ENCODE results near the gene COL6A2.
"Not testable (repeated sequence)": the region's sequence is repeated elsewhere in the genome, so short reads cannot be mapped to it uniquely, and the experiment has no call there.

COL6A2 gene

GRCh38 chr21:46165098-46165497, 67.2 kb downstream of the COL6A2 start:
- no peak overlapping the region for H4K12ac ChIP-seq (ENCODE audit: low read depth, low read length)
- no peak overlapping the region for H3K4me3 ChIP-seq (ENCODE audit: low read depth, low read length)
- no peak overlapping the region for H4K91ac ChIP-seq (ENCODE audit: low read depth, low read length)
- H3K79me1 ChIP-seq (ENCODE audit: low read length) = no peaks in the 10 kb centered on the region
- H3K79me2 ChIP-seq (ENCODE audit: control insufficient read depth, insufficient read depth, low read length, poor library complexity) = no peaks in the 10 kb centered on the region
- H4K8ac ChIP-seq (ENCODE audit: low read depth, low read length) = no peak overlapping the region
- H3K27me3 ChIP-seq (ENCODE audit: insufficient read depth, low read length) = no peaks in the 10 kb centered on the region
- no peak overlapping the region for H2BK120ac ChIP-seq (ENCODE audit: insufficient read depth, low read length, poor library complexity)
- no peak overlapping the region for H3K14ac ChIP-seq (ENCODE audit: low read length)
- H3K4ac ChIP-seq (ENCODE audit: low read depth, low read length) = no peak overlapping the region
- peaks cover 9% of the 10 kb centered on the region for H3K9me3 ChIP-seq (ENCODE audit: insufficient read depth, low read depth, low read length)
- no peaks in the 10 kb centered on the region for H3K4me1 ChIP-seq (ENCODE audit: control insufficient read depth in 1 of 2, insufficient read depth in 2 of 2, low read length in 2 of 2)
- H3K36me3 ChIP-seq (ENCODE audit: control insufficient read depth in 1 of 2, insufficient read depth in 2 of 2, low read length in 2 of 2) = peaks cover 10 to 11% of the 10 kb centered on the region in 2 experiments
- no peak overlapping the region for H2BK5ac ChIP-seq (ENCODE audit: low read depth, low read length, poor library complexity)
- no peak overlapping the region for H2AK5ac ChIP-seq (ENCODE audit: low read length)
- no peak overlapping the region for H3K27ac ChIP-seq (ENCODE audit: low read depth, low read length)
- DNase-seq = no peak
- H3K18ac ChIP-seq (ENCODE audit: low read length) = no peak overlapping the region
- no peak overlapping the region for H3K23ac ChIP-seq (ENCODE audit: low read length)
- no peak overlapping the region for H3K9ac ChIP-seq (ENCODE audit: low read length)
- no peak overlapping the region for H3K4me2 ChIP-seq (ENCODE audit: low read length)
- H2AFZ ChIP-seq (ENCODE audit: insufficient read depth, low read length, poor library complexity) = no peak overlapping the region
- H2BK12ac ChIP-seq (ENCODE audit: low read length) = no peak overlapping the region

DNA sequence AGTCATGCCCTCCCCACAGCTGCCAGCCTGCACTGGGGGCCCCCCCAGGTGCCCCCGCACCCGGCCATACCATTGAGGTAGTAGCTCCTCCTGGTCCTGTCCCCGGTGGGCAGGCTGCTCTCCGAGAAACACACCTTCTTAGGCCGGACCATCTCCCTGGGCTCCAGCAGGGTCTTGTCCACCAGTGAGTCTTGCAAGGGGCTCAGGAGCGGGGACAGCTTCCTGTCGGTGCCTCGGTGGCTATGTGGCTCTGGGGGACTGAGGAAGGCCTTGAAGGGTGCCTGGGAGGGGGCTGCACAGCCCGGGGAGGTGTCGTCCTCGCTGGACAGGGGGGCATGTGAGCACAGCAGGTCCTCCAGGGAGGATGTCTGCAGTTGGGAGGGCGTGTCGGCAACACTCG, 70.3 kb downstream of the COL6A2 start:
- H3K4ac ChIP-seq (ENCODE audit: low read depth, low read length) = no peak overlapping the region
- H3K79me2 ChIP-seq (ENCODE audit: control insufficient read depth, insufficient read depth, low read length, poor library complexity) = no peaks in the 10 kb centered on the region
- no peak overlapping the region for H3K4me3 ChIP-seq (ENCODE audit: low read depth, low read length)
- H4K12ac ChIP-seq (ENCODE audit: low read depth, low read length) = no peak overlapping the region
- no peak overlapping the region for H3K27ac ChIP-seq (ENCODE audit: low read depth, low read length)
- no CpG with 5 or more reads among the region's 14 CpGs for WGBS (ENCODE audit: extremely low coverage, insufficient coverage, insufficient read length)
- H3K4me1 ChIP-seq (ENCODE audit: control insufficient read depth in 1 of 2, insufficient read depth in 2 of 2, low read length in 2 of 2) = no peaks in the 10 kb centered on the region
- H2BK5ac ChIP-seq (ENCODE audit: low read depth, low read length, poor library complexity) = no peak overlapping the region
- no peak overlapping the region for H2AFZ ChIP-seq (ENCODE audit: insufficient read depth, low read length, poor library complexity)
- H4K8ac ChIP-seq (ENCODE audit: low read depth, low read length) = no peak overlapping the region
- H3K27me3 ChIP-seq (ENCODE audit: insufficient read depth, low read length) = no peaks in the 10 kb centered on the region
- H3K36me3 ChIP-seq (ENCODE audit: control insufficient read depth in 1 of 2, insufficient read depth in 2 of 2, low read length in 2 of 2) = peaks cover 0 to 3% of the 10 kb centered on the region in 2 experiments
- H3K9me3 ChIP-seq (ENCODE audit: insufficient read depth, low read depth, low read length) = peaks cover 3% of the 10 kb centered on the region
- no peak overlapping the region for H2BK12ac ChIP-seq (ENCODE audit: low read length)
- no peak overlapping the region for H3K9ac ChIP-seq (ENCODE audit: low read length)
- H3K4me2 ChIP-seq (ENCODE audit: low read length) = no peak overlapping the region
- no peak overlapping the region for H3K23ac ChIP-seq (ENCODE audit: low read length)
- no peak overlapping the region for H2AK5ac ChIP-seq (ENCODE audit: low read length)
- H4K91ac ChIP-seq (ENCODE audit: low read depth, low read length) = no peak overlapping the region
- no peak overlapping the region for H3K14ac ChIP-seq (ENCODE audit: low read length)
- H2BK120ac ChIP-seq (ENCODE audit: insufficient read depth, low read length, poor library complexity) = no peak overlapping the region
- DNase-seq = no peak
- no peak overlapping the region for H3K18ac ChIP-seq (ENCODE audit: low read length)
- no peaks in the 10 kb centered on the region for H3K79me1 ChIP-seq (ENCODE audit: low read length)

DNA sequence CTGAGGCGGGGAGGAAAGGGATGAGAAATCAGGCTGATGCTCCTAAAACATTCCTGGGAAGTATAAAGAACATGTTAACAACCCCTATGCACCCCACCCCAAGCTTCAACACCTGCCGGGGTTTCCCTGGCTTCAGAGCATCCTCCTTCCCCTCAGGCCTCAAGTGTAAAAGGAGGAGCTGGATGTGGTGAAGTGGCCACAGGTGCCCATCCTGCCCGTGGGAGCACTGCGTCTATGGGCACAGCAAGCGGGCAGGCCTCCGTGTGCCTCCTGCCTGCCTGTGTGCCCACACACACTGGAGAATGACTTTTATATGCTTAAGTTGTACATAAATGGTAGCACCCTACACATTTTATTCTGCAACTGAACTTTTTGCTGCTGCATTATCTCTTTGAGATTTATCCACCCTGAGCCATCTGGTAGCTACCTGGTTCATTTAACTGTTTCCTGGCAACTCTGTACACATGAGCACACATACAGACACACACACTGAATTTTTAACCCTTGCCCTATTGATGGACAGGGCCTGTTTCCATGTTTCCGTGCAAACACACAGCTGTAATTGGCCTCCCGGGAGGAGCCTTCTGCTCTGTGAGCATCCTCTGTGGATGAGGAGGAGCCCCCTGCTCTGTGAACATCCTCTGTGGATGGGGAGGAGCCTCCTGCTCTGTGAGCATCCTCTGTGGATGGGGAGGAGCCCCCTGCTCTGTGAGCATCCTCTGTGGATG, 70.9 kb downstream of the COL6A2 start:
- H3K23ac ChIP-seq (ENCODE audit: low read length) = no peak overlapping the region
- H3K4me3 ChIP-seq (ENCODE audit: low read depth, low read length) = no peak overlapping the region
- no peak overlapping the region for H2BK120ac ChIP-seq (ENCODE audit: insufficient read depth, low read length, poor library complexity)
- H2BK12ac ChIP-seq (ENCODE audit: low read length) = no peak overlapping the region
- no peak overlapping the region for H4K91ac ChIP-seq (ENCODE audit: low read depth, low read length)
- no peak overlapping the region for H2BK5ac ChIP-seq (ENCODE audit: low read depth, low read length, poor library complexity)
- H3K4ac ChIP-seq (ENCODE audit: low read depth, low read length) = no peak overlapping the region
- no peaks in the 10 kb centered on the region for H3K79me1 ChIP-seq (ENCODE audit: low read length)
- no peaks in the 10 kb centered on the region for H3K27me3 ChIP-seq (ENCODE audit: insufficient read depth, low read length)
- H3K4me1 ChIP-seq (ENCODE audit: control insufficient read depth in 1 of 2, insufficient read depth in 2 of 2, low read length in 2 of 2) = no peaks in the 10 kb centered on the region
- H3K14ac ChIP-seq (ENCODE audit: low read length) = no peak overlapping the region
- peaks cover 5% of the 10 kb centered on the region for H3K9me3 ChIP-seq (ENCODE audit: insufficient read depth, low read depth, low read length)
- no peak overlapping the region for H3K18ac ChIP-seq (ENCODE audit: low read length)
- no peak overlapping the region for H3K4me2 ChIP-seq (ENCODE audit: low read length)
- H4K12ac ChIP-seq (ENCODE audit: low read depth, low read length) = no peak overlapping the region
- no CpG with 5 or more reads among the region's 8 CpGs for WGBS (ENCODE audit: extremely low coverage, insufficient coverage, insufficient read length)
- DNase-seq = no peak
- H3K27ac ChIP-seq (ENCODE audit: low read depth, low read length) = no peak overlapping the region
- no peak overlapping the region for H2AK5ac ChIP-seq (ENCODE audit: low read length)
- H3K79me2 ChIP-seq (ENCODE audit: control insufficient read depth, insufficient read depth, low read length, poor library complexity) = no peaks in the 10 kb centered on the region
- no peak overlapping the region for H2AFZ ChIP-seq (ENCODE audit: insufficient read depth, low read length, poor library complexity)
- H3K36me3 ChIP-seq (ENCODE audit: control insufficient read depth in 1 of 2, insufficient read depth in 2 of 2, low read length in 2 of 2) = peaks cover 0 to 3% of the 10 kb centered on the region in 2 experiments
- no peak overlapping the region for H4K8ac ChIP-seq (ENCODE audit: low read depth, low read length)
- H3K9ac ChIP-seq (ENCODE audit: low read length) = no peak overlapping the region

DNA sequence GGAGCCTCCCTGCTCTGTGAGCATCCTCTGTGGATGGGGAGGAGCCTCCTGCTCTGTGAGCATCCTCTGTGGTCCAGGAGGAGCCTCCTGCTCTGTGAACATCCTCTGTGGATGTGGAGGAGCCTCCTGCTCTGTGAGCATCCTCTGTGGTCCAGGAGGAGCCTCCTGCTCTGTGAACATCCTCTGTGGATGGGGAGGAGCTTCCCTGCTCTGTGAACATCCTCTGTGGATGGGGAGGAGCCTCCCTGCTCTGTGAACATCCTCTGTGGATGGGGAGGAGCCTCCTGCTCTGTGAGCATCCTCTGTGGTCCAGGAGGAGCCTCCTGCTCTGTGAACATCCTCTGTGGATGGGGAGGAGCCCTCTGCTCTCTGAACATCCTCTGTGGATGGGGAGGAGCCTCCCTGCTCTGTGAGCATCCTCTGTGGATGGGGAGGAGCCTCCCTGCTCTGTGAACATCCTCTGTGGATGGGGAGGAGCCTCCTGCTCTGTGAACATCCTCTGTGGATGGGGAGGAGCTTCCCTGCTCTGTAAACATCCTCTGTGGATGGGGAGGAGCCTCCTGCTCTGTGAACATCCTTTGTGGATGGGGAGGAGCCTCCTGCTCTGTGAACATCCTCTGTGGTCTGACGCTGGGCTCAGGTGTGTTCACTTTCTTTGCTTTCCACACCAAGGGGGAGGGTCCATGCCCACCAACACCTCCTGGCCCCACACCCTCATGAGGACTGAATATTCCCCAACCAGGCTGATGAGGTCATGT, 72.7 kb downstream of the COL6A2 start:
- not testable (repeated sequence) for H3K4me3 ChIP-seq (ENCODE audit: low read depth, low read length); H2BK120ac ChIP-seq (ENCODE audit: insufficient read depth, low read length, poor library complexity); H3K27ac ChIP-seq (ENCODE audit: low read depth, low read length); H2BK12ac ChIP-seq (ENCODE audit: low read length); H3K9me3 ChIP-seq (ENCODE audit: insufficient read depth, low read depth, low read length); H2AFZ ChIP-seq (ENCODE audit: insufficient read depth, low read length, poor library complexity); H3K9ac ChIP-seq (ENCODE audit: low read length); H3K36me3 ChIP-seq (ENCODE audit: control insufficient read depth in 1 of 2, insufficient read depth in 2 of 2, low read length in 2 of 2); H2AK5ac ChIP-seq (ENCODE audit: low read length); H3K18ac ChIP-seq (ENCODE audit: low read length); H3K4me1 ChIP-seq (ENCODE audit: control insufficient read depth in 1 of 2, insufficient read depth in 2 of 2, low read length in 2 of 2); H4K12ac ChIP-seq (ENCODE audit: low read depth, low read length); H3K4me2 ChIP-seq (ENCODE audit: low read length); H3K14ac ChIP-seq (ENCODE audit: low read length); H3K23ac ChIP-seq (ENCODE audit: low read length); DNase-seq; H2BK5ac ChIP-seq (ENCODE audit: low read depth, low read length, poor library complexity); H4K8ac ChIP-seq (ENCODE audit: low read depth, low read length); H3K27me3 ChIP-seq (ENCODE audit: insufficient read depth, low read length); H3K79me1 ChIP-seq (ENCODE audit: low read length); H3K4ac ChIP-seq (ENCODE audit: low read depth, low read length); H3K79me2 ChIP-seq (ENCODE audit: control insufficient read depth, insufficient read depth, low read length, poor library complexity); H4K91ac ChIP-seq (ENCODE audit: low read depth, low read length)
- WGBS (ENCODE audit: extremely low coverage, insufficient coverage, insufficient read length) = no CpG with 5 or more reads among the region's 1 CpG
